ENCODE data around the gene SLC2A14.
"Not testable (repeated sequence)": the region's sequence is repeated elsewhere in the genome, so short reads cannot be mapped to it uniquely, and the experiment has no call there.

Gene SLC2A14

GRCh38 chr12:7801460-7801859, 71.3 kb downstream of the SLC2A14 start:
- H3K27ac ChIP-seq = no peak overlapping the region
- no peak for TF ChIP-seq CTCF (conservative IDR thresholded peaks at IDR 0.05)

GRCh38 chr12:7798750-7799308, 73.9 kb downstream of the SLC2A14 start:
- not testable (repeated sequence) for H3K27ac ChIP-seq

- H3K27ac ChIP-seq = no peak overlapping the region
Observed at GRCh38 chr12:7797698-7798398, 74.9 kb downstream of the SLC2A14 start.

GRCh38 chr12:7797269-7797668, 75.4 kb downstream of the SLC2A14 start:
- H3K27ac ChIP-seq = not testable (repeated sequence)

More at GRCh38 chr12:7797698-7798398, 74.9 kb downstream of the SLC2A14 start:
- TF ChIP-seq CTCF (conservative IDR thresholded peaks at IDR 0.05) = no peak

- no peak overlapping the region for H3K27ac ChIP-seq
- no peak for TF ChIP-seq CTCF (conservative IDR thresholded peaks at IDR 0.05)
Observed at GRCh38 chr12:7793211-7793610, 79.5 kb downstream of the SLC2A14 start.

GRCh38 chr12:7788884-7789528, 83.7 kb downstream of the SLC2A14 start, which contains the start of gene NANOG:
TSS of gene NANOG (plus strand) at chr12:7789402. CDS start at chr12:7789615, 213 bp downstream.
- H3K27ac ChIP-seq = not testable (repeated sequence)

GRCh38 chr12:7788294-7788660, 84.4 kb downstream of the SLC2A14 start:
- no peak overlapping the region for H3K27ac ChIP-seq
- no peak for TF ChIP-seq CTCF (conservative IDR thresholded peaks at IDR 0.05)

GRCh38 chr12:7787574-7788293, 85.0 kb downstream of the SLC2A14 start:
- TF ChIP-seq CTCF (conservative IDR thresholded peaks at IDR 0.05) = no peak
- no peak overlapping the region for H3K27ac ChIP-seq

- H3K27ac ChIP-seq = no peak overlapping the region
- TF ChIP-seq CTCF (conservative IDR thresholded peaks at IDR 0.05) = no peak
Observed at GRCh38 chr12:7784701-7785100, 88.0 kb downstream of the SLC2A14 start.

- not testable (repeated sequence) for H3K27ac ChIP-seq
Observed at GRCh38 chr12:7783433-7783832, 89.3 kb downstream of the SLC2A14 start.

All from VCaP (cell line).